GM18951 (cell line): Measurements from ENCODE around the gene NPRL2.

ENCODE experiments used
- POLR2A ChIP-seq: IDR thresholded peaks from 4 replicates; pipeline ENCODE4 v1.6.1; 2011; ENCODE audit warnings: mild to moderate bottlenecking; ENCODE audit not compliant: insufficient read length, insufficient read depth; ENCODE audit errors: extremely low read depth
- in situ Hi-C: fragments of 300-500 bp; cut with MboI; formaldehyde crosslinking; loops from one replicate; pipeline ENCODE4 v1.12.0; 2022; ENCODE audit warnings: low sequenced_read_pairs, mixed read lengths, inconsistent platforms; ENCODE audit not compliant: unreplicated experiment

NPRL2 gene

GRCh38 chr3:50350527-50351322, at the start of gene NPRL2, which contains the start of gene CYB561D2:
Gene NPRL2 (minus strand): TSS chr3:50350775. CDS start chr3:50350652, 123 bp downstream.
Gene CYB561D2 (plus strand): TSS chr3:50350862. CDS start chr3:50351434, 572 bp downstream.
- in situ Hi-C loops, result no loop called here
- peak; percentile 96 for TF ChIP-seq POLR2A

- in situ Hi-C loops, result no loop called here
- no peak for TF ChIP-seq POLR2A
Observed at GRCh38 chr3:50396502-50396901, 45.9 kb upstream of the NPRL2 start.

GRCh38 chr3:50395070-50395860, 44.7 kb upstream of the NPRL2 start:
- in situ Hi-C loops, result no loop called here
- TF ChIP-seq POLR2A, result no peak

GRCh38 chr3:50393061-50393460, 42.5 kb upstream of the NPRL2 start:
- in situ Hi-C loops, result no loop called here

GRCh38 chr3:50392101-50392715, 41.6 kb upstream of the NPRL2 start:
- in situ Hi-C loops, result no loop called here
- TF ChIP-seq POLR2A, result no peak

More at GRCh38 chr3:50393061-50393460, 42.5 kb upstream of the NPRL2 start:
- no peak for TF ChIP-seq POLR2A

GRCh38 chr3:50390508-50391224, 40.1 kb upstream of the NPRL2 start:
- TF ChIP-seq POLR2A, result no peak

GRCh38 chr3:50389414-50389767, 38.8 kb upstream of the NPRL2 start:
- in situ Hi-C loops, result no loop called here
- no peak for TF ChIP-seq POLR2A

More at GRCh38 chr3:50390508-50391224, 40.1 kb upstream of the NPRL2 start:
- in situ Hi-C loops, result no loop called here

GRCh38 chr3:50388720-50389413, 38.3 kb upstream of the NPRL2 start:
- in situ Hi-C loops, result no loop called here
- no peak for TF ChIP-seq POLR2A

- TF ChIP-seq POLR2A, result no peak
- in situ Hi-C loops, result no loop called here
Observed at GRCh38 chr3:50388016-50388719, 37.6 kb upstream of the NPRL2 start.

GRCh38 chr3:50385754-50386153, 35.2 kb upstream of the NPRL2 start:
- no peak for TF ChIP-seq POLR2A
- in situ Hi-C loops, result no loop called here

GRCh38 chr3:50383750-50384149, 33.2 kb upstream of the NPRL2 start:
- TF ChIP-seq POLR2A, result no peak
- in situ Hi-C loops, result no loop called here

- in situ Hi-C loops, result no loop called here
- no peak for TF ChIP-seq POLR2A
Observed at GRCh38 chr3:50382722-50383121, 32.1 kb upstream of the NPRL2 start.
